GM18519 (cell line): ENCODE data around the gene ANK3.
"Not testable (repeated sequence)": the region's sequence is repeated elsewhere in the genome, so short reads cannot be mapped to it uniquely, and the experiment has no call there.

Source experiments
- ATAC-seq: cut with Tn5 transposase; IDR thresholded peaks from one replicate; pipeline ENCODE4 v1.9.1; 2021; ENCODE audit warnings: mild to moderate bottlenecking, moderate library complexity; ENCODE audit not compliant: unreplicated experiment, low FRiP score

ANK3 gene

DNA sequence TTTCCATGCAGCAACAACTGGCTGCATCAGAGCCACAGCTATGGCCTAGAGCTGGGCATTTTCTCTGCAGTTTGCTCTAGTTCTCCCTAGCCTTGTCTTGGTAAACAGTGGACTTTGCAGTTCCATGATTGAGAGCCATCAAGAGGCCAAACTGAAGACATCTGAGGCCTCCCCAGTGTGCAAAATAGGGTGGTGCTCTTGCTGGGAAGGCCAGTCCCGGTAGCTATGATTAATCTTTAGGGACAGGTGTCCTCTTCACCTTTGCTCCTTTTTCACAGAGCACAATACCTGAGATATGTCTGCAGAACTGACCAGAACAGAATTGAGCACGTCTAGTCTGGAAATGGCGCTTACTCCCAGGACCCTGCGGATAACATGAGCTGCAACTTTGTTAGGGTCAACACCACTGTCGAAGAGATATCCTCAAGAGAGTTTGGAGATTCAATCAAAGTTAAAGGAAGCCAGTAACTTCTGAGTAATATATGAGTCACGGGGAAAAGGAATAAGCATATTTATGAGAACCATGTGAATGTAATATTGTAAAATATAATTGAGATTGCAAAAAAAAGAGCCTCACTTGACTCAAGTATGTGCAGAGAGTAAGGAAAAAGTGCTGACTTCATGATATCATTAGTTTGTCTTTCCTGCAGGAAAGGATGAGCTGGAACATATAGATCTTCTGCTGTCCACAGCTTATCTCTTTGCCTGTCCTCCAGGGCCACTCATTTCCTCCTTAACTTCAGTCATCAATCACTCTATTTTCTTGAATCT is 76.7 kb downstream of the ANK3 start:
- ATAC-seq = no peak

- ATAC-seq = no peak
Measured at GRCh38 chr10:60311821-60312220, 77.9 kb downstream of the ANK3 start.

GRCh38 chr10:60310740-60311139 is 78.9 kb downstream of the ANK3 start:
- no peak for ATAC-seq

DNA sequence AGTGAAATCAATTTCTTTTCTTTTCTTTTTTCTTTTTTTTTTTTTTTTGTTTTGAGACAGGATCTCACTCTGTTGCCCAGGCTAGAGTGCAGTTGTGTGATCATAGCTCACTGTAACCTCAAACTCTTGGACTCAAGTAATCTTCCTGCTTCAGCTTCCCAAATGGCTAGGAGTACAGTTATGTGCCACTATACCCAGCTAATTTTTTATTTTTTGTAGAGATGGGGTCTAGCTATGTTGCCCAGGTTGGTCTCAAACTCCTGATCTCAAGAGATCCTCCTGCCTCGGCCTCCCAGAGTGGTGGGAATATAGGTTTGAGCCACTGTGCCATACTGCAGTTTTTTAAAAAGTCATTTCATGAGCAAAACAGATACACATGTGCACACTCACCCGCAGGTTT is 79.8 kb downstream of the ANK3 start:
- ATAC-seq = no peak

GRCh38 chr10:60309371-60309770 is 80.3 kb downstream of the ANK3 start:
- no peak for ATAC-seq

DNA sequence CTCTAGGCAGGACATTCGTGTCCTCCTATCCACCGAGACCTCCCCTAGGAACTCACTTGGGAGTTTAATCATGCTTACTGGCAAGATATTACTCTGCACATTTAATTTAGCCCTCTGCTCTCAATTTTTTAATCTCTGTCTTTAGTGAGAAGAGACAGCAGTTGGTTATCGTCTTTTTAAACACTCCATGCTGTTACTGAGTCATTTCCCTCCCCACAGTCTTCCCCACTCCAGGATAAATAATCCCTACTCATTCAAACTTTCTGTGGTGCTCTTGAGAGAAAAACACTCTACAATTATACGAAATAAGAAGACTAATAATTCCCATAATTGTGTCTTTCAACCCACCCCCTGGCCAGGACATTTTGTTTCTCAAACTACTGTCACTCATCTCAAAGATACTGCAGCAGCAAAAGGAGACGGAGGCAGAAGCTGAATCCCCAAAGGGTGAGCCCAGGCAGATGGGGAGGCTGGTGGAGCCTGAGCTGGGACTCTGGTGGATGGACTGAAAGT is 84.2 kb downstream of the ANK3 start:
- no peak for ATAC-seq

DNA sequence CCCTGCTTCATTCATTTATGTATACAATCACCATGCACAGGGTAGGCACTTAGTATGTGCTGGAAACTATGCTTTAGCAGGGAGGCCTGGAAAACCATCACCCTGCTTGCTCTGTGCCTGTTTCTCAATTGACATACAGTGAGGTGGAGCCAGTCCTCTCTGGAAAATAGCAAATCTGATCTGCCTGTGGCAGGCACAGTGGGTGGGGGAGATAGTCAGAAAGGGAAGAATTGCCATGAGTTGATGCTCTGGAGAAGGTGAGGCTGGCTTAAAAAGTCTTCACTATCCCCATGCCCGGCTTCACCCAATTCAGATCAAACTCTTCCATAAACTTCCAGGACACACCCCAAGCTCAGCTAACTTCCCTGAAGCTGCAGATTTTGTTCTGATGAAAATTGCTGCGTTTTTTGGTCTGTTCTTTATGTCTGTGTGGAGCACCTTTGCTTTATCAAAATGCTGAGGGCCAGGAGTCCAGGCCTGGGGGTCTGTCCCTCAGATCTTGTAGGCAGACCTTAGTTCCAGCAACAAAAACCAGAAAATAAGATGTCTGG is 84.8 kb downstream of the ANK3 start:
- ATAC-seq = no peak

GRCh38 chr10:60303778-60304177 is 85.9 kb downstream of the ANK3 start:
- no peak for ATAC-seq

DNA sequence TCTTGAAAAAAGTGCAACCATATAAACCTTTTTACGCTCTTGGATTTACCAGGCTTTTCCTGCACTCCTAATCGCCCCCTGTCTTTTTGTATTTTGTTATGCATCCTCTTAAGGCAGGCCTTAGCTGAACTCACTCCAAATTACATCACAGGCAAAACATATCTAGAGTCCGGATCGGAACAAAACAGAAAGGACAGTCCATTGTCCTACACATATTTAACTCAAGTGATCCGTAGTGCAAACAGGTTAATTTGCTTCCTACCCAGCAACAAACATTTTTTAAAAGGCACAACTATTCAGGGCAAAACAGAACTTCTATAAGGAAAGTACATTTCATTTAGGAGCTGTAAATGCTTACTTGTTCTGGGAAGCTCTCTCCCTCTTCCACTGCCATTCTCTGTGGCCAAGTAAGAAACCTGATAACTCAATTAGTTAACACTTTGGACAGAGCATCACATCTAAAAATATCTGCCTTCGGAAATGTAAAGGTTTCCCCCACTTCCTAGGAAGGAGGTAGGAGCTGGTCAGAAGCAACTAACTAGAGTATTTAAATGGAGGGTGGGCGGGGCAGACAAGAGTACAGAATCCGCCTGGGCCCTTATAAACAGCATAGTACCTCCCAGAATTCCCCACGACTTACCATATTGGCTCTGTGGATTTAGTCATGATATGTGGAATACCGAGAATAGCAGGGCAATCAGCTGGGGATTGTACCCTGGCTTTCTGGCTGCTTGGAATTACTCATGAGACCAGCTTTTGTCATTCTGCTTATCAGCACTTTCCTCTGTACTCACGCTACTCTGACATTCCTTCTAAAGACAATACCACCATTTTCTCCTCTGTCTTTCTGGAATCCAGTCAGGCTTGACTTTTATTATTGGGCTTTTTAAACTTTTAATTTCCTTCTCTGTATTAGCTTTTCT is 89.5 kb downstream of the ANK3 start:
- no peak for ATAC-seq

DNA sequence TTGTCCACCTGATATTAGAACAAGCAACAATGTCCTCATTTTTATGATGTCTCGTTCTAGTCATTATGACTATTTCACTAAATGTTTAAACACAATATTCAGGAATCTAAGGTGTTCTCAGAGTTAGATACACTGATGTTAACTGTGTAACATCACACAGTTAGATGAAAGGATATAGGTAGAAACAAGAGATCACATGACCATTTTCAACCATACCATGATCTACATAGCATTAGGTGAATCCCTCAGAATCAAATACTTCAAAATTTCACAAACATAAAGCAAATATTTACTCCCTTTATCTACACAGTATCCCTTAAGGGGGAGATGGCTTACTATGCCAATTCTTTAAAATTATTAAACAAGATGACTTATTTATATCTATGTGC is 90.3 kb downstream of the ANK3 start:
- no peak for ATAC-seq

DNA sequence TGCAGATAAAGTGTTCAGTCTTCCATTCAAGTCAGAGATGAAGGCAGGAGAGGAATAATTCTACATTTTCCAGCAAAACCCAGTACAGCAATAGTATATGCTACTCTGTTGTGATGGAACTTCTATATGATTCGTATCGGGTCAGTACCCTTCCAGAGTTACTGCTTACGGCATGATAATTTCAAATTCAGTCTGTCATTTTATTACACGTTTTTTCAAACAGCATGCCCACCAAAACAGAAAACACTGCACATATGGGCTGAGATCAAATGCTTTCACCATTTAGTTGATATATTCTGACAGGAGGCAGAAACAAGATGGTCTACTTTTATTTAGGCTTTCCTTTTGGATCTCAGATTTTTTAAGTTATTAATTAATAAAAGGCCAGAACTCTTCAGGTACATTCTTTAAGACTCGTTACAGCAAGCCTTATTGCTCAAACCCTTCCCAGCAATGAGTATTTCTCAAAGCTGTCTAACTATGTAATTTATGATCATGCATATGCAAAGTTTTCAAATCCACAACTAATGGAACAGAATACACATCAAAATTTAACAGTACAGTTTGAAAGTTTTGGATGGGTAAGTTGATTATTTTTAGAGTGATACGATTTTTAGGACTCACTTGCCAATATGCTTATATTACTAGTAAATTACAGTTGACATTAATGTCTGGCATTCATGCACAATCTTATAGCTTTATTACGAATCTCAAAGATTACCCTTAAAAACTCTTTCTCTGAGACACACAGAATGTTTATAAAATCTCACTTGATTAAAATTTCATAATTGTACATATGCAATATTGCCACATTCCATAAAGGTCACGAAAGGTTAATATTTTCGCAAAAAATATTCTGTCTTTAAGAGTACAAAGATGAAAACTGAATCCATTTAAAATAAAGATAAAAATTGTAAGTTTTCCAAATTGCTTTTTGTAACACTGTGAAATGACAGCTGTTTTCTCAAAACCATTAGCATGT is 91.0 kb downstream of the ANK3 start:
- ATAC-seq = no peak

DNA sequence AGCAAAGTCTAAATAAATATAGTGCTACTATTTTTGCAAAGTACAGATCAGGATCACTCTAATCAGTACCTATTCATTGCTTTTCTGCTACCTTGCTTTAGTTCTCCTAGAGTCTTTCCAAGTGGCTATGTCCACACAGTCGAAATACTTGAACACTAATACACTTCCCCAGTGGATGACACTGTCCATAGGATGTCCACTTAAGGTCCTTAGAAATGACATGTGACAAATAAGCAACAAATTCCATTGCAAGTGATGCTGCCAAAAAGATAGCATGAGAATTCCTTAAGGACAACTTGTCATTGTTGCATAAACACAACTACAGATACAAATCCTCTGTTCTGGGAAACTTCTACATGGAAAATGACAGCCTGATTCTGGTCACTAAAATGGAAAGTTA is 93.6 kb downstream of the ANK3 start:
- ATAC-seq = no peak

- no peak for ATAC-seq
Measured at GRCh38 chr10:60295028-60295937, 94.4 kb downstream of the ANK3 start.

DNA sequence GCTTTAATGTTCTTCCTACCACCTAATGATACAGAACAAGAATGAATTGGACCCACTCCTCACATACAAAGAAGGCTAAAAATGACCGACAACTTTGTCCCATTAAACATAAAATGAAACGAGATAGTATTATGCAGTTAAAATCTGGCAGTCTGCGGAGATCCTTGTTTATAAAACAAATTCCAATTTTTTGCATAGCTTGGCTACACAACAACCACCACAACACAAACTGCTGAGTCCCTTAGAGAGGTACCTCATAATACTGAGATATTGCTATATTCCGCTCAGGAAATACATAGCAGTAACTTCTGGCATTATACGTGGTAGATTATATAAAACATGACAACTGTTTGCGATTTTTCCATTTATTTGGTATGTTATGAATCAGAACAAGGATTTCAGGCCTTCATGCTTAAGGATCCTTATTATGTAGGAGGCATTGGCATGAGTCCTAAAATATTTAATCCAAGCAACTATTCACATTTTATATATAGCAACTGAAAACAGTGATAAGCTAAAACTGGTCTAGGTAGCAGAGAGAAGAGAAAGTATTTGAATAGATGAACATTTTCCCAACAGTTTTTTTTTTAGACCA is 96.0 kb downstream of the ANK3 start:
- no peak for ATAC-seq

DNA sequence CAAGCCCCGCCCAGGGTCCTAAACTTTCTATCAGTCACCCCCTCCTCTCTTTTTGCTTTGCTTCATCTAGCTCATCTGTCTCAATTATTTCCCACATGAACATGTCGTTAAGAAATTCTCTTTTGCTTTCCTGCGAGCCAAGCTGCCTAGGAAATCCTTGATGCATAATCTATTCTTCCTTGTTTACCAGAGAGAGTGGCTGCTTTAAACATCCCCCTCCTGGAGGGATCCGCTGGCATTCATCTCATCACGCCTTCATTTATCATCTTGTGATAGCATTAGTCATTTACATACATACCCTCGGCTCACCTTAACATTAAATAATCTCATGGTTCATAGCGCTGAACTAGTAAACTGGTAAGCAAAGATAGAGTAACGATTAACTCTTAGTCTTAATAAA is 96.7 kb downstream of the ANK3 start:
- no peak for ATAC-seq

DNA sequence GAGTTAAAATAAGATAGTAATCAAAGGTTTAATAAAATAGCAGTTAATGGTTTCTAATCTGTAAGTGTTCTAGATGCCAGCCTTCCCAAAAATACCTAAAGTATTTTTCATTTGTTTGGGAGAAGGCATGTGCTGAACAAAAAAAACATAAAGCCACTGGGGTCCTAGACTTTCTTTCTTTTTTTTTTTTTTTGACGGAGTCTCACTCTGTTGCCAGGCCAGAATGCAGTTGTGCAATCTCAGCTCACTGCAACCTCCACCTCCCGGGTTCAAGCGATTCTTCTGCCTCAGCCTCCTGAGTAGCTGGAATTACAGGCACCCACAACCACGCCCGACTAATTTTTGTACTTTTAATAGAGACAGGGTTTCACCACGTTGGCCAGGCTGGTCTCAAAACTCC is 97.1 kb downstream of the ANK3 start:
- ATAC-seq = not testable (repeated sequence)

DNA sequence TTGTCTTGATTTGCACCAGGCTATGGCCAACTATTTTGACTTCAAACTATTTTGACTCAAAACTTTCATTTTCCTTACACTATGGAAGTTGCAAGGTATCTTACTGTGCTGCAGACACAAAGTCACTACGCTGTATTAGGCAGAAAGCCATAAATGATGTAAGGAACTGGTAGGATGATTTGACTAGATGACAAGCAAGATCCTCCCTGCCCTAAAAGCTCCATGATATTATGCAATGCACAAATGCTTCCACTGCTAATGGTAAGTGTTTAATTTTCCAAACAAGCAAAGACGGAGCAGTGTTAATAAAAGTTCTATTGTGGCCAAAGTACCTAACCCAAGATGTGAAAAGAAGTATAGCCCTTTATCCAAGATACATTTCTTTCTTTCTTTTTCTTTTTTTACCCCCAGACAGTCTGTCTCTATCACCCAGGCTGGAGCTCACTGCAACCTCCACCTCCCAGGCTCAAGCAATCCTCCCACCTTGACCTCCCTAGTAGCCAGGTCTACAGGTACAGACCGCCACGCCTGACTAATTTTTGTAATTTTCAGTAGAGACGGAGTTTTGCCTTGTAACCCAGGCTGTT is 98.2 kb downstream of the ANK3 start:
- ATAC-seq = no peak

- ATAC-seq = no peak
Measured at GRCh38 chr10:60290558-60290957, 99.1 kb downstream of the ANK3 start.
